ENCODE results near the gene DUSP9.

- TF ChIP-seq, protein P1, sequence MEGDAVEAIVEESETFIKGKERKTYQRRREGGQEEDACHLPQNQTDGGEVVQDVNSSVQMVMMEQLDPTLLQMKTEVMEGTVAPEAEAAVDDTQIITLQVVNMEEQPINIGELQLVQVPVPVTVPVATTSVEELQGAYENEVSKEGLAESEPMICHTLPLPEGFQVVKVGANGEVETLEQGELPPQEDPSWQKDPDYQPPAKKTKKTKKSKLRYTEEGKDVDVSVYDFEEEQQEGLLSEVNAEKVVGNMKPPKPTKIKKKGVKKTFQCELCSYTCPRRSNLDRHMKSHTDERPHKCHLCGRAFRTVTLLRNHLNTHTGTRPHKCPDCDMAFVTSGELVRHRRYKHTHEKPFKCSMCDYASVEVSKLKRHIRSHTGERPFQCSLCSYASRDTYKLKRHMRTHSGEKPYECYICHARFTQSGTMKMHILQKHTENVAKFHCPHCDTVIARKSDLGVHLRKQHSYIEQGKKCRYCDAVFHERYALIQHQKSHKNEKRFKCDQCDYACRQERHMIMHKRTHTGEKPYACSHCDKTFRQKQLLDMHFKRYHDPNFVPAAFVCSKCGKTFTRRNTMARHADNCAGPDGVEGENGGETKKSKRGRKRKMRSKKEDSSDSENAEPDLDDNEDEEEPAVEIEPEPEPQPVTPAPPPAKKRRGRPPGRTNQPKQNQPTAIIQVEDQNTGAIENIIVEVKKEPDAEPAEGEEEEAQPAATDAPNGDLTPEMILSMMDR (IDR thresholded peaks at IDR 0.05 in 4 of 5, conservative IDR thresholded peaks at IDR 0.05 in 1 of 5): no peak
- no peak for TF ChIP-seq POLR2A (IDR thresholded peaks at IDR 0.05)
These were observed 46.1 kb upstream of the DUSP9 start for GRCh38 chrX:153600921-153601320.
